Esophagus muscularis mucosa (tissue), 3 donors: ENCODE measurements around the gene NEMP2.

Experiments used
- EP300 ChIP-seq: sonication (generic); formaldehyde crosslinking; IDR thresholded peaks from one replicate; pipeline ENCODE4 v1.6.1; 2017; ENCODE audit warnings: antibody characterized with exemption
- POLR2AphosphoS5 ChIP-seq, 2 donors: sonication (generic); formaldehyde crosslinking; IDR thresholded peaks; one replicate each; pipeline ENCODE4 v1.6.1; 2017; ENCODE audit warnings: antibody characterized with exemption in 2 of 2

- TF ChIP-seq EP300 (no peak), POLR2AphosphoS5 (IDR thresholded peaks at IDR 0.05) (no peak)
These were observed 1.2 kb downstream of the NEMP2 start for GRCh38 chr2:190533175-190533967.
